Cortex of kidney (tissue), 1 donor: ENCODE results near the gene SVIL.
"Not testable (repeated sequence)": the region's sequence is repeated elsewhere in the genome, so short reads cannot be mapped to it uniquely, and the experiment has no call there.

ENCODE experiments used
- DNase-seq: peaks from one replicate; lab custom pipeline; 2025; lab: John Stamatoyannopoulos, UW

SVIL gene

GRCh38 chr10:29487032-29487883 lies 147.5 kb downstream of the SVIL start:
- not testable (repeated sequence) for DNase-seq

DNA sequence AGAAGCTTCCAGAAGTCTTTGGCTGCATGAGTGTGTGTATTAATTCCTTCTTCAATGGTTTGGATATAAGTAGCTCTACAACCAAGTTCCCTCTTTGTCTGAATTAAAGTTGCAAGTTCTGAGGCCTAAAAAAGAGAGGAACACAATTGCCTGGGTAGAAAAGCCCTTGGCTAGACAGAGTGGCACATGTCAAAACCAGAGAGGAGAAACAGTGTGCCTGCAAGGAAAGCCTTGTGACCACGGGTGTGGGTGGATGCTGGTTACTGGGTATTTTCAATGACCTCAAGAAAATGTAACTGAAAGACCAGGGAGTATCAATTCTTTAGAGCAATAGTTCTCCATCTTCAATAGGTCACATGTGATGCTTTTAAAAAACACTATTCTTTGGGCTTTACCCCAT lies 148.3 kb downstream of the SVIL start:
- DNase-seq = no peak

DNA sequence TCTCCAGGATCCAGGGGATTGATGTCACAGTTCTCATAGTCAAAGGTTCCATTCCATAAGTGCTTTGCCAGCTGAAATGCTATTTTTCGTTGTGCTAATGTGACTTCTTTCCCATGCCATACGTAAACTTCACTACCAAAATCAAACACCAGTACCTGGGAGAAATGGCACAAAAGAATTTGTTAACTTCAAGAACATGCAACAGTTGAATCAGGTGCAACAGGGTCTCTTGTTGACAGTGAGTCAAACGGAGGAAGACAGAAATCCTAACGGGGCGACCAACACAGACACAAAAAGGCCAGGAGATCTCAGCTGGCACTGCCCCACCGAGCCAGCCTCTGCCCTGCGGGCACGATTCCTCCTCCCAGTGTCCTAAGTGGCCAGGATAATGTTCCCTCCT lies 150.1 kb downstream of the SVIL start:
- not testable (repeated sequence) for DNase-seq

DNA sequence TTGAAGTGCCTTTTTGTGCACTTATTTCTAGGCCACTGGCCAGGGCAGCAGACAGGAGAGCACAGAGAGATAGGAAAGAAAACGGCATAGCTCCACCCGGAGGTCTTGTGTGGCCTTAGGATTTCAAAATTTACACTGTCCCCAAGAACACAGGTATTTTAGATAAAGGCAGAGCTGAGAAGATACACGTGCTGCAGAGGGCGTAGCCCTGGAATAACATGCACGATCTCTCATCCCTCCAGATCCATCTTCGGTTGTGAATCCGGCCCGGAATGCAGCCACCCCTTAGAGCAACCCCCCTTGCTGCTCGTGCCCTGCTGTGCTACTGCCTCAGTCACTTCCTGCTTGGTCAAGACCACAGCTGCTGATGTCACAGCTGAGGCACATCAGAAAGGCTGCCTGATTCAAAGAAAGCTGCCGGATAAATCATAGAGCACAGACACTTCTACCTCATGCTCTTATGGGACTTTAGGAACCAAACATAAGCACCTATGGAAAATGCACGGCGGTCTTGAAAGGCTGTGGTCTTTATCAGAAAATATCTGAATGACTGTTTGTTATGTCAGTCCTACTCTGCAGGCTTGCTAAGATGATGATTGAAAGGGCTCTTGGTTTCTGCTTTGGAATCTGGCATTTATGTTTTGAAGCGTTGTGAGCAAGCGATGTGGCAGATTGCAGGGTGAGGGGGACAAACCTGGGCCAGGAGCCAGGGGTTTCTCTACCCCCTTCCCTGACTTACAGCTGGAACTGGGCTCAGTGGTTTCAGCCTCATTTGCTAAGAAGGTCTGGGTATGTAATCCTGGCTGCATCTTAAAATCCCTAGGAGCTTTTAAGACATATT lies 152.0 kb downstream of the SVIL start:
- no peak for DNase-seq

- no peak for DNase-seq
Observed at GRCh38 chr10:29481906-29482440, 152.8 kb downstream of the SVIL start.

- DNase-seq = no peak
Observed at GRCh38 chr10:29479981-29480954, 154.5 kb downstream of the SVIL start.

- no peak for DNase-seq
Observed at GRCh38 chr10:29479081-29479925, 155.5 kb downstream of the SVIL start.

- DNase-seq = no peak
Observed at GRCh38 chr10:29473406-29474100, 161.2 kb downstream of the SVIL start.

DNA sequence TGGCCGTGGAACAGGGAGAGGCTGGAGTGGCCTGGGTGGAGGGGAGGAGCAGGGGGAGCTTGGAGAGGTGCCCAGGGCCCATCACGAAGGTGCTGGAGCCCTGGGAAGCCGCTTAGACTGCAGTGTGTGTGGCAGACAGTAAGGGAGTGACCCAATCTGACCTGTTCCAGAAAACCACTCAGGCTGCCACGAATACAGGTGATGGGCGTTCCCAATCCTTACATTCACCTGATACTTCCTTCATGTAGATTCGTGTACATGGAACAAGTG lies 161.7 kb downstream of the SVIL start:
- no peak for DNase-seq

DNA sequence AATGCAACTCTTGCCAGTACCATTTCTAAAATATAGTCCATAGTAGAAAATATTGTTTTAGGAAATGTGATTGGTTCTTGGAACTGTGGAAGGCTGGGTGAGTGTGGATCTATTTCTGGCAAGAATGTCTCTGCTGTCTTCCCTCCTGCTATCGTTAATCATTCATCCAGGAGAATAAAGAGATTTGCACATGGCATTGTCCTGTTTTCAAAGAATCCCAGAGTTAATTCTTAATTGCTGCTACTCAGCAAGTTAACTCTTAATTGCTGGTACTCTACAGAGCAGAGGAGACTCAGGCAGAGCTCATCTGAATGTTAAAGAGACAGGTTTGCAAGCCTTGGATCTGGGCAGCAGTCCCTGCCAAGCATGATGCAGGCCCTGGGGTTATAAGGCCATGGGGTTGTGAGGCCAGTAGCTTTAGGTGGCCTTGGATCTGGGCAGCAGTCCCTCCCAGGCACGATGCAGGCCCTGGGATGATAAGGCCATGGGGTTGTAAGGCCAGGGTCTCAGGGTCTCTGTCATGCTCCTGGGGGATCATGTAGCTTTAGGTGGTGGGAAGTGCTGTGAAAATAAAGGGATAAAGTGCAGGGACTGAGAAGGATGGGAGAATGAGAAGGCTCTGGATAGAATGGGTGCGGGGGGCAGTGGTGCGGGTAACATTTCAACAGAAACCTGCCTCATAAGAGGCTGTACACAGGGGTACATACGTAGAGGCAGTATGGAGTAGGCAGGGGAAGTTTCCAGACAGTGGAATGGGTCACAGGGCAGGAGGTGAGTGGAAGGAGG lies 162.3 kb downstream of the SVIL start:
- no peak for DNase-seq

DNA sequence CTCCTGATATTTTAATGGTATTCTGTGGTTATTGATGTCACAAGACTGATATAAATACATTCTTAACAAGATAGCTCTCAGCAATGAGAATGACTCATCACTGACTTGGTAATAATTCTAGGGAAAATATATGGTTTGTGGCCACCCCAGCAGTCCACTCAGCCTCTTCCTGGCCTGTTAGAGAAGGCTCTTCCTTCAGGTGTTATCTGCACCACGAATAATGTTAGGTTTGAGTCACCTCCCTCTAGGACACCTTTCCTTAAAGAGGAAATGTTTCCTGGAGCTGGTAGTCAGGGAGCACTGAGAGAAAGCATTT lies 163.3 kb downstream of the SVIL start:
- no peak for DNase-seq

DNA sequence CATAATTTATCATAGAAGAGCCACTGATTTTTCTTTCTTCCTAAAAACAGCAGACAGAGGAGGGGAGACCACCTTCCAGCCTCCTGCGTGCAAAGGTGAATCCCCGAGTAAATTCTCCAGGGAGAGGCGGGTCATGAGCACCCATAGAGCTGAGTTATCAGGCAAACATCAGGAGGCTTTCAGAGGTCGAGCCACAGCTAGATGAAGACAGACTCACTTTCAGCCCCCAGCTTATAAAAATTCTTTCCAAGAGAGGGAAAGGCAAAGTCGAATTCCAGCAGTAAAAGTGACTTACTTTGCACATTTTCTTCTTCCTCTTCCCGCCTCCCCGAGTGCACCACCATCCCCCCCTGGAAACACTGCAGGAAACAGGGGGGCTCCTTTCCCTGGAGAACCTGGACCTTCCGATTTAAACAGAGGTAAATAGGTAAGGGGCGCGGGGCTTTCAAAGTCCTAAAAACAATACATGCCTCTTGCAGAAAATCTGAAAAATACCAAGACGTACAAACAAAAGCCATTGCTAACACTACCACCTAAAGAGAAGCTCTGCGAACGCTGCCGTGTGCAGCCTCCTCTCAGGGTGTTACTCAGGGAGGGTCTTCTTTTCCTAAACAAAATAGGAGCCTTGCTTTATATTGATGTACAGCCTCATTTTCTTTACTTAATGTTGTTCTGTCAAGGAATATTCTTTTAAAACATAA lies 163.8 kb downstream of the SVIL start:
- DNase-seq = no peak

- DNase-seq = no peak
Observed at GRCh38 chr10:29470355-29470705, 164.4 kb downstream of the SVIL start.

GRCh38 chr10:29469481-29470354 lies 165.1 kb downstream of the SVIL start:
- no peak for DNase-seq

DNA sequence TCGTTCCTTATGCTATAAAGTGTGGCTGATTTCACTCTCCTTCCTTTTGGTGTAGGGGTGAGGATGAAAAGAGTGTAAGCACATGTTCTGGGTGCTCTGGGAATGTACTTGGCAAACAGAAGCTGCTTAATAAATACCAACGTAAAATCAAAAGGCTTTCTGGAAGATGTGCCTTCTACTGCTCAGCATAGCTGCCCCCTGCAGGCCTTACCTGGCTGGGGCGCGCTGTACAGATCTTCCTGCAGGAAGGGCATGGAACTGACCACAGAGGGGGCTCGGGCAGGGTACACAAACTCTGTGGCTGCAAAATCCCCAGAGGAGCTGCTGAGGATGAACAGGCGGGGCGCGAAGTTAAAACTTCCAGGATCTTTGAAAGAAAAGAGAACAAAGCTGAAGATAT lies 169.4 kb downstream of the SVIL start:
- DNase-seq = no peak

DNA sequence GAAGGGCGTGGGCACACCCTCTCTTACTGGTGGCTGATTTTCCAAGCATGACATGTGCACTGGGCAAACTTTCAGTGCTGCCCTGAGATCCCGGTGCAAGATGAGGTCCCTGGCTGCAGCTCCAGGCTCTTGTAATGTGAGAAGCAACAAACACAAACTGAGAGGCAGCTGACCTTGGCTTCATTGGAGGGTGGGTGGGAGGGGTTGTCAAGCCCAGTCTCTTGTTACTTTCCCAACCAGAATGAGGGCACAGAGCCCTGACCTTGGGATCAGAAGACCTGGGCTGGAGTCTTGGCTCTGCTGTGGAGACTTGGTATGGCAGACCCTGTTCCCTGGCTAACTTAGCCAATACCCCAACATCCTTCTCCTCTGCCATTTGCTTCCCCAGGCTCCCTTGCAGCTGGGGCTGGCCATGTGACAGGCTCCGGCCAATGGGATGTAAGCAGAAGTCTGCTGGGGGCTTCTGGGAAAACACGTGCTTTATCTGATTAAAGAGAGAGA lies 170.1 kb downstream of the SVIL start:
- not testable (repeated sequence) for DNase-seq

DNA sequence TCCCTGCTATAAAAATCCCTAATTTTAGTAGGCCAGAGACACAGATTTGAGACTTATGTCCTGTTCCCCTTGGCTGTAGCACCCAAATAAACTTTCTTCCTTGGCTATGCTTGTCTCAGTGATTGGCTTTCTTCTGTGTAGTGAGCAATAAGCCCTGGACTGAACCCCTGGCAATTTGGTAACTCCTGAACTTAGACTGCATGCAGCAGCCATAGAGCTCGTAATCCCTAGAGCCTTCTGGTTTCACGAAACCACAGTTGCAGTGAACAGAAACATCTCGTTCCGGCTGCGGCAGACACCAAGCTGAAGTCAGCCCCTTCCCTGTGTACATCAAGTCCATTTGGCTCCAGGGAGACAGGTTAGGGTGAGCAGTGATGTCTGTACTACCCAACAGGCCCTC lies 173.7 kb downstream of the SVIL start:
- no peak for DNase-seq

DNA sequence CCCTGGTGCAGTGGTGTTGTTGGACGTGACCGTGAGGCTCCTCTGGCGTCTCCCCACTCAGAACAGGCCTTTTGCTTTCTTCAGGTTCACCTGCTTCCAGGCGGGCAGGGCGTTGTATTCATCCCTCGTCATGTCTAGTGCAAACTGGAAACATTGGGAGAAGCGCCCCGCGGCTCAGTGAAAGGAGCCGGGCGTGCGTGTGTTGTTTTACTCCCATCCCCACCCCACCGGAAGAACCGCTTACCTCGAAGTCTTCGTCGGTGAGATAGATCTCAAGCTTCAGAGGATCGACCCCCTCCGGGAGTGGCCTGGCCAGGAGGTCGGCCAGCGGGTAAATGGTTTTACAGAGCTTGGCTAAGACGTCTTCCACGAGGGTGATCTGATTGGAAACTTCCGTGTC lies 176.6 kb downstream of the SVIL start:
- DNase-seq = not testable (repeated sequence)
